SK-N-SH (cell line): ENCODE data around the gene SLC38A3. TPM values are rescaled to one million over a fixed set of nuclear protein-coding genes. Genes with fewer than 3 reads are reported as not detected.

ENCODE experiments used
- CTCF ChIA-PET: fragments of 300-600, 350-600 bp; formaldehyde crosslinking; extraction: SDS; loops from one replicate; lab custom pipeline; 2021; lab: Yijun Ruan, JAX
- POLR2A ChIA-PET: fragments of 350-600 bp; sonication (Branson Sonifier 250); formaldehyde crosslinking; extraction: SDS; loops from one replicate; lab custom pipeline; 2020; ENCODE audit warnings: antibody characterized with exemption, inconsistent platforms; lab: Yijun Ruan, JAX
- DNase-seq: peaks from one replicate; pipeline ENCODE4 v3.0.0; 2012
- H2AFZ ChIP-seq: fragments of 200-600 bp; sonication (generic); 2 replicates; pipeline ENCODE4 v1.8.1; 2016; ENCODE audit warnings: antibody characterized with exemption, mild to moderate bottlenecking, low read depth
- H3F3A ChIP-seq: fragments of 200-600 bp; sonication (generic); replicated peaks from 2 replicates; pipeline ENCODE3; 2016; ENCODE audit warnings: antibody characterized with exemption, mild to moderate bottlenecking; ENCODE audit not compliant: insufficient read depth
- H3K27ac ChIP-seq, 2 experiments: fragments of 200-500 bp in 1 of 2; fragments of 200-600 bp in 1 of 2; sonication (Bioruptor generic) in 1 of 2; sonication (generic), shearing (Covaris generic) in 1 of 2; 2 replicates each; pipeline versions ENCODE4 v1.5.1 to v1.6.1; 2014 to 2016; ENCODE audit warnings: low read depth in 2 of 2, inconsistent platforms in 1 of 2, low read length in 1 of 2, mild to moderate bottlenecking in 1 of 2, mixed read lengths in 1 of 2
- H3K27me3 ChIP-seq: fragments of 200-600 bp; sonication (generic), shearing (Covaris generic); 2 replicates; pipeline ENCODE4 v1.6.1; 2016; ENCODE audit warnings: mixed run types; ENCODE audit not compliant: insufficient read depth
- H3K36me3 ChIP-seq, 2 experiments: fragments of 200-500 bp in 1 of 2; fragments of 200-600 bp in 1 of 2; sonication (Bioruptor generic) in 1 of 2; sonication (generic) in 1 of 2; replicated peaks in 1 of 2; 2 replicates each; pipeline versions ENCODE3 to v1.5.1; 2014 to 2016; ENCODE audit warnings: low read length in 1 of 2, mild to moderate bottlenecking in 1 of 2; ENCODE audit not compliant: insufficient read depth in 2 of 2, control insufficient read depth in 1 of 2
- H3K4me1 ChIP-seq, 2 experiments: fragments of 200-500 bp in 1 of 2; fragments of 200-600 bp in 1 of 2; sonication (Bioruptor generic) in 1 of 2; sonication (generic), shearing (Covaris generic) in 1 of 2; 2 replicates each; pipeline versions ENCODE4 v1.5.1 to v1.6.1; 2014 to 2016; ENCODE audit warnings: low read depth in 1 of 2, low read length in 1 of 2, mixed run types in 1 of 2; ENCODE audit not compliant: insufficient read depth in 2 of 2, control insufficient read depth in 1 of 2
- H3K4me2 ChIP-seq: fragments of 200-600 bp; sonication (generic), shearing (Covaris generic); 2 replicates; pipeline ENCODE4 v1.6.1; 2017; ENCODE audit warnings: mixed run types
- H3K4me3 ChIP-seq, 2 experiments: fragments of 200-500 bp in 1 of 2; fragments of 200-600 bp in 1 of 2; sonication (Bioruptor generic) in 1 of 2; sonication (generic), shearing (Covaris generic) in 1 of 2; 2 replicates each; pipeline versions ENCODE4 v1.5.1 to v1.8.1; 2014 to 2016; ENCODE audit warnings: low read depth in 2 of 2, inconsistent platforms in 1 of 2, low read length in 1 of 2, mild to moderate bottlenecking in 1 of 2, mixed read lengths in 1 of 2, moderate library complexity in 1 of 2
- H3K79me2 ChIP-seq: fragments of 200-600 bp; sonication (generic); 2 replicates; pipeline ENCODE4 v1.8.1; 2017; ENCODE audit warnings: mild to moderate bottlenecking; ENCODE audit not compliant: insufficient read depth
- H3K9ac ChIP-seq: fragments of 200-600 bp; sonication (generic); 2 replicates; pipeline ENCODE4 v1.6.1; 2017; ENCODE audit warnings: mixed run types
- H3K9me2 ChIP-seq: fragments of 200-600 bp; sonication (generic); 2 replicates; pipeline ENCODE4 v1.6.1; 2017; ENCODE audit warnings: mixed run types
- H3K9me3 ChIP-seq: fragments of 200-600 bp; sonication (generic); 2 replicates; pipeline ENCODE4 v1.6.1; 2017; ENCODE audit warnings: mixed run types, mild to moderate bottlenecking, moderate library complexity
- H4K20me1 ChIP-seq: fragments of 200-600 bp; sonication (generic); 2 replicates; pipeline ENCODE4 v1.6.1; 2017; ENCODE audit warnings: mild to moderate bottlenecking, mixed run types; ENCODE audit not compliant: insufficient read depth
- CHD2 ChIP-seq: fragments of 150-350 bp; IDR thresholded peaks from 2 replicates; pipeline ENCODE4 v1.6.1; 2018; ENCODE audit warnings: low read length; ENCODE audit not compliant: partially characterized antibody
- FOSL2 ChIP-seq: IDR thresholded peaks from 2 replicates; pipeline ENCODE4 v1.4.0; 2012; ENCODE audit warnings: low read depth, mild to moderate bottlenecking, moderate library complexity, borderline replicate concordance
- GABPA ChIP-seq: IDR thresholded peaks from 2 replicates; pipeline ENCODE4 v1.4.0; 2012; ENCODE audit warnings: low read depth, mild to moderate bottlenecking
- GATA2 ChIP-seq: sonication (generic); formaldehyde crosslinking; IDR thresholded peaks from 2 replicates; pipeline ENCODE4 v1.5.0; 2020; ENCODE audit warnings: mild to moderate bottlenecking, missing genetic modification reagents
- MAX ChIP-seq: IDR thresholded peaks from 2 replicates; pipeline ENCODE4 v1.4.0; 2012; ENCODE audit warnings: low read depth
- NFIC ChIP-seq: IDR thresholded peaks from 2 replicates; pipeline ENCODE4 v1.4.0; 2012; ENCODE audit warnings: borderline replicate concordance
- POLR2AphosphoS5 ChIP-seq: IDR thresholded peaks from 2 replicates; pipeline ENCODE4 v1.6.1; 2012; ENCODE audit warnings: low read depth, low read length
- RCOR1 ChIP-seq: fragments of 150-350 bp; IDR thresholded peaks from 2 replicates; pipeline ENCODE4 v1.6.1; 2017; ENCODE audit warnings: antibody characterized with exemption, low read length
- RFX5 ChIP-seq: IDR thresholded peaks from 2 replicates; pipeline ENCODE4 v1.6.1; 2012; ENCODE audit warnings: mild to moderate bottlenecking, improper control_type of control experiment, low read length
- RXRA ChIP-seq: IDR thresholded peaks from 2 replicates; pipeline ENCODE4 v1.4.0; 2012; ENCODE audit warnings: low read depth, mild to moderate bottlenecking, borderline replicate concordance
- USF2 ChIP-seq: fragments of 150-350 bp; IDR thresholded peaks from 2 replicates; pipeline ENCODE4 v1.6.1; 2017; ENCODE audit warnings: antibody characterized with exemption, low read length, low read depth, borderline replicate concordance
- WGBS: methylation state at CpG from one replicate; pipeline ENCODE4 v1.1.6; 2017; ENCODE audit warnings: low lambda C conversion rate; 5-methylcytosine and 5-hydroxymethylcytosine counted together
- polyA plus RNA-seq, 3 experiments: library from polyadenylated mRNA; depleted of rRNA; stranded (reverse); fragments of >200 nt; gene quantifications; 2 replicates each; pipeline ENCODE4 v1.2.3, GENCODE V29; 2012
- TF ChIP-seq, protein P1 (sequence below): IDR thresholded peaks from 2 replicates; pipeline ENCODE4 v1.6.1; 2012; ENCODE audit warnings: mild to moderate bottlenecking, low read depth, low read length, moderate library complexity

Gene SLC38A3
- polyA plus RNA-seq, 1 of the 3 experiments (the other 2 are of a cell fraction), result 0.84 TPM

DNA sequence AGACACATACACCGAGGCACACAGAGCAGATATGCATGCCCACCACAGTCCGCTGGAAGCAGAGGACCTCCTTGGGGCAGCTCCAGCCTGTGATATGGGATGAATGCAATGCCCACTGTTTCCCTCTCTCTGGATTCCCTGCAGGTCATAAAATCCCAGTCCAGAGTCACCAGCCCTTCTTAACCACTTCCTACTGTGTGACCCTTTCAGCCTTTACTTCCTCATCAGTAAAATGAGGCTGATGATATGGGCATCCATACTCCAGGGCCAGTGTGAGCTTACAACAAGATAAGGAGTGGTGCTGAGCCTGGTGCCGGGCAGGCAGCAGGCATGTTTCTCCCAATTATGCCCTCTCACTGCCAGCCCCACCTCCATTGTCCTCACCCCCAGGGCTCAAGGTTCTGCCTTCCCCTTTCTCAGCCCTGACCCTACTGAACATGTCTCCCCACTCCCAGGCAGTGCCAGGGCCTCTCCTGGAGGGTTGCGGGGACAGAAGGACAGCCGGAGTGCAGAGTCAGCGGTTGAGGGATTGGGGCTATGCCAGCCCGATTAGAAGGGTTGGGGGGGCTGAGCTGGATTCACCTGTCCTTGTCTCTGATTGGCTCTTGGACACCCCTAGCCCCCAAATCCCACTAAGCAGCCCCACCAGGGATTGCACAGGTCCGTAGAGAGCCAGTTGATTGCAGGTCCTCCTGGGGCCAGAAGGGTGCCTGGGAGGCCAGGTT lies 14.0 kb upstream of the SLC38A3 start, which contains the start of gene GNAT1:
GNAT1 (plus strand) TSS at position 675 of the 725 bp plus-strand sequence. CDS start 116 bp downstream, outside the sequence.
- H3K4me1 ChIP-seq, result peaks cover 0 to 19% of the 10 kb centered on the region in 2 experiments; a peak in 1 of 4 replicates

GRCh38 chr3:50192124-50192523 lies 12.9 kb upstream of the SLC38A3 start:
- Histone ChIP-seq H3K27ac (no peak overlapping the region), H3K27me3 (peaks cover 27% of the 10 kb centered on the region), H3K4me3 (no peak overlapping the region), H4K20me1 (no peaks in the 10 kb centered on the region), H3K9me2 (no peaks in the 10 kb centered on the region), H3K9me3 (no peaks in the 10 kb centered on the region), H3K36me3 (no peaks in the 10 kb centered on the region), H3K4me2 (no peak overlapping the region), H3K79me2 (no peaks in the 10 kb centered on the region), H3K4me1 (peaks cover 0 to 19% of the 10 kb centered on the region in 2 experiments; a peak in 1 of 4 replicates), H2AFZ (no peak overlapping the region), H3F3A (peaks cover 4% of the 10 kb centered on the region), H3K9ac (no peak overlapping the region)
- WGBS, result 52% methylated on average over 6 of the region's 8 CpGs
- CTCF ChIA-PET, result interaction anchor here (0.7 to 23.1 kb wide), 20 partner anchors 11 to 135 kb away, joined by 3 to 1375 read pairs (median 5); partner anchors contain the start of genes GNAI2, HYAL2, LSMEM2 and SEMA3B
- POLR2A ChIA-PET, result no interaction called here
- TF ChIP-seq GATA2 (CRISPR knock-in tag) (no peak), RXRA (no peak)
- DNase-seq, result no peak

More for the DNA sequence above, 14.0 kb upstream of the SLC38A3 start, which contains the start of gene GNAT1:
- no peak within 1 kb of the TSS for H3K27ac ChIP-seq
- no peak within 1 kb of the TSS for H3K4me3 ChIP-seq
- H3F3A ChIP-seq, result no peaks in the 10 kb centered on the region
- no peaks in the 10 kb centered on the region for H3K9me2 ChIP-seq
- CTCF ChIA-PET, result interaction anchor here (0.7 to 23.1 kb wide), 12 partner anchors 10 to 83 kb away, joined by 3 to 1375 read pairs (median 15); partner anchors contain the start of genes GNAI2, LSMEM2, SEMA3B and SLC38A3
- H2AFZ ChIP-seq, result no peak within 1 kb of the TSS
- no peak within 1 kb of the TSS for H3K9ac ChIP-seq
- DNase-seq, result no peak
- no peaks in the 10 kb centered on the region for H3K79me2 ChIP-seq
- no peaks in the 10 kb centered on the region for H3K9me3 ChIP-seq
- H3K4me2 ChIP-seq, result no peak within 1 kb of the TSS
- no peak for TF ChIP-seq USF2
- no peak for TF ChIP-seq RFX5
- TF ChIP-seq POLR2AphosphoS5, result no peak
- TF ChIP-seq RXRA, result no peak
- TF ChIP-seq FOSL2, result no peak
- H3K27me3 ChIP-seq, result peaks cover 19% of the 10 kb centered on the region
- WGBS, result 74% methylated on average over 7 of the region's 8 CpGs
- H3K36me3 ChIP-seq, result no peaks in the 10 kb centered on the region
- H4K20me1 ChIP-seq, result no peaks in the 10 kb centered on the region
- POLR2A ChIA-PET, result interaction anchor here (0.5 to 4.0 kb wide), 3 partner anchors 70 to 1749 kb away, joined by 3 to 21 read pairs (median 4); no protein-coding TSS in a partner anchor

- no peak overlapping the region for H3K4me2 ChIP-seq
- peaks cover 33% of the 10 kb centered on the region for H3K27me3 ChIP-seq
- H3K9me2 ChIP-seq, result no peaks in the 10 kb centered on the region
- H3K79me2 ChIP-seq, result no peaks in the 10 kb centered on the region
- peak overlapping the region in 1 of 2 experiments; percentile 21; a peak in 1 of 4 replicates for H3K4me3 ChIP-seq
- H3K36me3 ChIP-seq, result no peaks in the 10 kb centered on the region
- H3K4me1 ChIP-seq, result peaks cover 0 to 19% of the 10 kb centered on the region in 2 experiments; a peak in 1 of 4 replicates
- H3F3A ChIP-seq, result peaks cover 4% of the 10 kb centered on the region
- WGBS, result 7% methylated on average over 3 of the region's 21 CpGs
- no peaks in the 10 kb centered on the region for H4K20me1 ChIP-seq
- H2AFZ ChIP-seq, result no peak overlapping the region
- H3K9ac ChIP-seq, result no peak overlapping the region
- no peak overlapping the region for H3K27ac ChIP-seq
- ChIA-PET CTCF (interaction anchor here (0.7 to 23.1 kb wide), 25 partner anchors 12 to 135 kb away, joined by 3 to 1375 read pairs (median 5); partner anchors contain the start of genes GNAI2, HYAL2, LSMEM2 and SEMA3B), POLR2A (no interaction called here)
- no peaks in the 10 kb centered on the region for H3K9me3 ChIP-seq
- DNase-seq, result peak; percentile 88
- TF ChIP-seq RXRA (no peak), NFIC (no peak), MAX (no peak), GATA2 (CRISPR knock-in tag) (no peak), GABPA (no peak), CHD2 (no peak), RCOR1 (no peak)
- TF ChIP-seq, protein P1, sequence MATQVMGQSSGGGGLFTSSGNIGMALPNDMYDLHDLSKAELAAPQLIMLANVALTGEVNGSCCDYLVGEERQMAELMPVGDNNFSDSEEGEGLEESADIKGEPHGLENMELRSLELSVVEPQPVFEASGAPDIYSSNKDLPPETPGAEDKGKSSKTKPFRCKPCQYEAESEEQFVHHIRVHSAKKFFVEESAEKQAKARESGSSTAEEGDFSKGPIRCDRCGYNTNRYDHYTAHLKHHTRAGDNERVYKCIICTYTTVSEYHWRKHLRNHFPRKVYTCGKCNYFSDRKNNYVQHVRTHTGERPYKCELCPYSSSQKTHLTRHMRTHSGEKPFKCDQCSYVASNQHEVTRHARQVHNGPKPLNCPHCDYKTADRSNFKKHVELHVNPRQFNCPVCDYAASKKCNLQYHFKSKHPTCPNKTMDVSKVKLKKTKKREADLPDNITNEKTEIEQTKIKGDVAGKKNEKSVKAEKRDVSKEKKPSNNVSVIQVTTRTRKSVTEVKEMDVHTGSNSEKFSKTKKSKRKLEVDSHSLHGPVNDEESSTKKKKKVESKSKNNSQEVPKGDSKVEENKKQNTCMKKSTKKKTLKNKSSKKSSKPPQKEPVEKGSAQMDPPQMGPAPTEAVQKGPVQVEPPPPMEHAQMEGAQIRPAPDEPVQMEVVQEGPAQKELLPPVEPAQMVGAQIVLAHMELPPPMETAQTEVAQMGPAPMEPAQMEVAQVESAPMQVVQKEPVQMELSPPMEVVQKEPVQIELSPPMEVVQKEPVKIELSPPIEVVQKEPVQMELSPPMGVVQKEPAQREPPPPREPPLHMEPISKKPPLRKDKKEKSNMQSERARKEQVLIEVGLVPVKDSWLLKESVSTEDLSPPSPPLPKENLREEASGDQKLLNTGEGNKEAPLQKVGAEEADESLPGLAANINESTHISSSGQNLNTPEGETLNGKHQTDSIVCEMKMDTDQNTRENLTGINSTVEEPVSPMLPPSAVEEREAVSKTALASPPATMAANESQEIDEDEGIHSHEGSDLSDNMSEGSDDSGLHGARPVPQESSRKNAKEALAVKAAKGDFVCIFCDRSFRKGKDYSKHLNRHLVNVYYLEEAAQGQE, result no peak
Measured at GRCh38 chr3:50192689-50193141, 12.4 kb upstream of the SLC38A3 start.
